Spinal cord (tissue), 10 donors: Measurements from ENCODE around the gene KCNK16. TPM values are rescaled to one million over a fixed set of nuclear protein-coding genes. Genes with fewer than 3 reads are reported as not detected.
"Not testable (repeated sequence)": the region's sequence is repeated elsewhere in the genome, so short reads cannot be mapped to it uniquely, and the experiment has no call there.

Experiments
- DNase-seq, 6 donors: peaks; one replicate each; pipeline versions ENCODE4 v3.0.0 to v3.0.0-alpha.2; 2013 to 2015; ENCODE audit warnings: low spot score in 6 of 6, low read depth in 4 of 6
- H3K27ac ChIP-seq: one replicate; pipeline ENCODE4 v1.5.1; 2013; ENCODE audit warnings: low read depth, low read length, control low read depth
- H3K27me3 ChIP-seq: one replicate; pipeline ENCODE4 v1.6.1; 2013; ENCODE audit warnings: low read length; ENCODE audit not compliant: control insufficient read depth, insufficient read depth
- H3K36me3 ChIP-seq: one replicate; pipeline ENCODE4 v1.6.1; 2013; ENCODE audit warnings: low read length; ENCODE audit not compliant: control insufficient read depth, insufficient read depth
- H3K4me1 ChIP-seq: one replicate; pipeline ENCODE4 v1.6.1; 2013; ENCODE audit warnings: low read length; ENCODE audit not compliant: control insufficient read depth, insufficient read depth
- H3K4me3 ChIP-seq: one replicate; pipeline ENCODE4 v1.5.1; 2013; ENCODE audit warnings: low read depth, low read length, control low read depth
- H3K9me3 ChIP-seq: one replicate; pipeline ENCODE4 v1.6.1; 2013; ENCODE audit warnings: low read length; ENCODE audit not compliant: control insufficient read depth, insufficient read depth
- WGBS: methylation state at CpG from one replicate; pipeline ENCODE4 v1.1.5; 2013; ENCODE audit warnings: missing lambda C conversion rate; ENCODE audit not compliant: insufficient coverage; 5-methylcytosine and 5-hydroxymethylcytosine counted together
- polyA plus RNA-seq, 2 donors: library from polyadenylated mRNA; unstranded; fragments of 120-200 nt; gene quantifications; one replicate each; pipeline ENCODE4 v1.2.1, GENCODE V29; 2013; ENCODE audit not compliant: insufficient read length in 2 of 2
- total RNA-seq, 2 donors: library from RNA; depleted of rRNA in 1 of 2; stranded (reverse); fragments of 120-200 nt in 1 of 2; fragments of >200 nt in 1 of 2; gene quantifications; one replicate each; pipeline versions ENCODE4 v1.2.3 to v1.2.4, GENCODE V29; 2013 to 2014
- donor health status: healthy.

KCNK16 gene
- total and polyA plus RNA-seq, 4 donors = not detected

DNA sequence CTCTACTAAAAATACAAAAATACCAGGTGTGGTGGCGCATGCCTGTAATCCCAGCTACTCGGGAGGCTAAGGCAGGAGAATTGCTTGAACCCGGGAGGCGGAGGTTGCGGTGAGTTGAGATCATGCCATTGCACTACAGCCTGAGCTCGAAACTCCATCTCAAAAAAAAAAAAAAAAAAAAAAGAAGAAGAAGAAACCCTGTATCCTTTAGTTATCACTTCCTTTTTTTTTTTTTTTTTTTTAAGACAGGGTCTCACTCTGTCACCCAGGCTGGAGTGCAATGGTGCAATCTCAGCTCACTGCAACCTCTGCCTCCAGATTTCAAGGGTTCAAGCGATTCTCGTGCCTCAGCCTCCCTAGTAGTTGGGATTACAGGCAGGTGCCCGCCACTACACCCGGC is 35.9 kb downstream of the KCNK16 start:
- 76% methylated on average over 3 of the region's 10 CpGs for WGBS
- H3K9me3 ChIP-seq, H3K27me3 ChIP-seq, H3K27ac ChIP-seq, H3K4me3 ChIP-seq, DNase-seq, H3K4me1 ChIP-seq, H3K36me3 ChIP-seq: not testable (repeated sequence)

DNA sequence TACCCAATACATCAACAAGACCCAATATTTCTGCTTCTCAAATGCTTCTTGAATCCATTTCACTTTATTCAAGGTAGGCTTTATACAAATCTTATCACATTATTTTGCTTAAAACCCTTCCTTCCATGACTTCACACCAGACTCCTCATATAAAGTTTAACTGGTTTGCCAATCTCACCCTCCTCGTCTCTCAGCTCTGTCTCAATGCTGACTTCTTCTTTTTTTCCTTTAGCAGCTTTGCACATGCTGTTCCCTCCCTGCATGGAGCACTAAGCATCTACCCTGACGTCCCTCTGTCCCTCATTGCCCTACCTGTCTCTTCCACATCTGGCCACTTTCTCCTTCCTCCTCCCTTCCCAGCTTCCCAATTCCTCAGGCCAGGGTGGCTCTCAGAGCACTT is 39.7 kb downstream of the KCNK16 start:
- DNase-seq = no peak
- H3K36me3 ChIP-seq = no peaks in the 10 kb centered on the region
- 77% methylated on average over 2 of the region's 2 CpGs for WGBS
- no peaks in the 10 kb centered on the region for H3K27me3 ChIP-seq
- H3K27ac ChIP-seq = no peak overlapping the region
- H3K4me1 ChIP-seq = no peaks in the 10 kb centered on the region
- no peak overlapping the region for H3K4me3 ChIP-seq
- H3K9me3 ChIP-seq = no peaks in the 10 kb centered on the region

GRCh38 chr6:39281312-39281980 is 41.1 kb downstream of the KCNK16 start:
- Histone ChIP-seq H3K36me3 (no peaks in the 10 kb centered on the region), H3K27ac (no peak overlapping the region), H3K4me3 (no peak overlapping the region), H3K4me1 (no peaks in the 10 kb centered on the region), H3K9me3 (no peaks in the 10 kb centered on the region), H3K27me3 (no peaks in the 10 kb centered on the region)
- no peak for DNase-seq
- WGBS = 87% methylated on average over 9 of the region's 11 CpGs

- WGBS = 72% methylated on average over 6 of the region's 8 CpGs
- no peaks in the 10 kb centered on the region for H3K27me3 ChIP-seq
- no peak overlapping the region for H3K27ac ChIP-seq
- no peaks in the 10 kb centered on the region for H3K36me3 ChIP-seq
- no peak for DNase-seq
- no peaks in the 10 kb centered on the region for H3K9me3 ChIP-seq
- H3K4me3 ChIP-seq = no peak overlapping the region
- H3K4me1 ChIP-seq = no peaks in the 10 kb centered on the region
Observed at GRCh38 chr6:39280247-39280731, 42.2 kb downstream of the KCNK16 start.

GRCh38 chr6:39279539-39279938 is 43.0 kb downstream of the KCNK16 start:
- Histone ChIP-seq H3K27me3 (no peaks in the 10 kb centered on the region), H3K36me3 (no peaks in the 10 kb centered on the region), H3K4me1 (no peaks in the 10 kb centered on the region), H3K9me3 (no peaks in the 10 kb centered on the region), H3K4me3 (no peak overlapping the region), H3K27ac (no peak overlapping the region)
- DNase-seq = no peak
- 88% methylated on average over 6 of the region's 6 CpGs for WGBS

- Histone ChIP-seq H3K36me3 (no peaks in the 10 kb centered on the region), H3K27ac (no peak overlapping the region), H3K4me3 (no peak overlapping the region), H3K9me3 (no peaks in the 10 kb centered on the region), H3K27me3 (no peaks in the 10 kb centered on the region), H3K4me1 (peaks cover 8% of the 10 kb centered on the region)
- no CpG with 5 or more reads among the region's 3 CpGs for WGBS
- no peak for DNase-seq
Observed at GRCh38 chr6:39276379-39276995, 46.0 kb downstream of the KCNK16 start.

DNA sequence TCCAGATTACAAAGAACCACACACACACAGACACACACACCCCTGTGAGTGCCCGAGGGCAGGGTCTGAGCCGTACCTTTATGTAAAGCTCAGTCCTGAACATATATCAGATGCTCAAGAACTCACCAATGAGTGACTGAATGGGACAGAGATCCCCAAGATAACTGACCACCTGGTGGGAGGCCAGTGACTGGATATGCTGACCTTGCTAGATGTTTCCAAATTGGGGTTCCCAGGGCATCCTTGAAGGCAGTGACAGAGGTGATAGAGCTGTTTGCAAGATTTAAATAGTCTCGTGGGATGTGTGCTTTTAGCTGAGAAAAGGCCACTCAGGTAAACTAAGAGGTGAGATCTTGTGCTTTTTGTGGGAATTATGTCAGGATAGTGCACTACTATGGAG is 47.6 kb downstream of the KCNK16 start:
- DNase-seq = no peak
- no peak overlapping the region for H3K4me3 ChIP-seq
- no peaks in the 10 kb centered on the region for H3K9me3 ChIP-seq
- H3K36me3 ChIP-seq = no peaks in the 10 kb centered on the region
- no peaks in the 10 kb centered on the region for H3K27me3 ChIP-seq
- peaks cover 8% of the 10 kb centered on the region for H3K4me1 ChIP-seq
- H3K27ac ChIP-seq = no peak overlapping the region
- 77% methylated on average over 1 of the region's 3 CpGs for WGBS

GRCh38 chr6:39274471-39274870 is 48.0 kb downstream of the KCNK16 start:
- Histone ChIP-seq H3K27me3 (no peaks in the 10 kb centered on the region), H3K36me3 (no peaks in the 10 kb centered on the region), H3K27ac (no peak overlapping the region), H3K4me1 (peaks cover 8% of the 10 kb centered on the region), H3K9me3 (no peaks in the 10 kb centered on the region), H3K4me3 (no peak overlapping the region)
- 67% methylated on average over 3 of the region's 4 CpGs for WGBS
- no peak for DNase-seq

DNA sequence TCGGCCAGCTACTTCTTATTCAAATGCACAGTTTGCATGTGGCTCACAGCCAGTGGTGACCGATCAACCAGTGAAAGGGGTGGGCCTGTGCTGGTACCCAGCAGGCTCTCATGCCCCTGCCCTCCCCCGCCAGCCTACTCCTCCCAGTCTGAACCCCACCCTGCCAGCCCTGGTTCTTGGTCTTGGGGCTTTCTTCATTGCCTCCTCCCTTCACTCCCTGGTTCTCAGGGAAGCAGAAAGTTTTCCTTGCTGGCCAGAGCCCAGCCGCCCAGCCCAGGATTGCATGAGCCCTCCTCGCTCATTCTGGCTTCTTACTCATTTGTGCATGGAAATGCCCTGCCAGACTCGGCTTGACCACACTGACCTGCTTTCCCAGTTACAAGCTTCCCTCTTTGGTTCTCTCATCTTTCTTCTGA is 49.1 kb downstream of the KCNK16 start:
- H3K9me3 ChIP-seq = no peaks in the 10 kb centered on the region
- no peaks in the 10 kb centered on the region for H3K36me3 ChIP-seq
- 47% methylated on average over 6 of the region's 6 CpGs for WGBS
- no peaks in the 10 kb centered on the region for H3K27me3 ChIP-seq
- H3K4me3 ChIP-seq = no peak overlapping the region
- peak in 1 of 6 donors; percentile 13 for DNase-seq
- peaks cover 8% of the 10 kb centered on the region for H3K4me1 ChIP-seq
- no peak overlapping the region for H3K27ac ChIP-seq

- Histone ChIP-seq H3K9me3 (no peaks in the 10 kb centered on the region), H3K36me3 (no peaks in the 10 kb centered on the region), H3K27ac (no peak overlapping the region), H3K4me3 (no peak overlapping the region), H3K4me1 (peaks cover 8% of the 10 kb centered on the region), H3K27me3 (no peaks in the 10 kb centered on the region)
- no CpG with 5 or more reads among the region's 1 CpG for WGBS
- DNase-seq = no peak
Observed at GRCh38 chr6:39269961-39270360, 52.5 kb downstream of the KCNK16 start.
